HG02571 (cell line): Measurements from ENCODE around the gene IFT43.

Source experiments
- ATAC-seq: cut with Tn5 transposase; IDR thresholded peaks from one replicate; pipeline ENCODE4 v1.9.1; 2021; ENCODE audit warnings: mild to moderate bottlenecking, moderate library complexity; ENCODE audit not compliant: unreplicated experiment

Gene IFT43

DNA sequence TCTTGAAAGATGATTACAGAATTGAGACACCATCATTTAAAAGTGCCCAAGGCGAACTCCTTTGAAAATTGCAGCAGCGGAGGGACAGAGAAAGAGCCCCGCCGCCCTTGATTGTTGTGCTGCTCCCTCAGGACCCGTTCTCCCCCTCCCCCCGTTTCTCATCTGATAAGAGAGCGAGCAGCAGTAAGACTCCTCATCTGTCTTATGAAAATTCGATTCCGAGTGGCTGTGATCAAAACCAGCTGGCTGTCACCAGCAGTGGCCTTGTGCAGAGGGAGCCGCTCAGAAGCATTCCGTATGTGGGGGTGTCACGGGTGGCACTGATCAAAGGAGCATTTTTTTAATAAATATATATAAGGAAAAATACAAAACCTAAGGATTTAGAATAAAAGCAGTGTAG is 88.2 kb downstream of the IFT43 start:
- ATAC-seq, result no peak

DNA sequence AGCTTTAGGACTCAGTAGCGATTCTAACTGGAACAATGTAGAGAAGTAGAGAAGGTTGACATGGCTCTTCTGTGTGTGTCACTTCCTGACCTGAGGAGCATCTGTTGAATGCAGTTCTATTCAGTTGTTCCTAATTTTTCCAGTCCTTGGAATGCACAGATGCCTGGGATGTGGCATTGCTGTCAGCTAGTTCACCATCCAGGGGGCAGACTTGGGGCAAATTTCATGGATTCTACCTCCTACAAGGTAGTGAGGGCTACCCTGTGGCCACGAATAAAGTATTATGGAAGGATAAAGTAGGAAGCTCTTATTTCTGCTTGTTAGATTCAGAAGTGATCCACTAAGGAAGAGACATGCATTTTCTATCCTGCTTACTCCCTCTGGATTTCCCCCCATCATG is 91.8 kb downstream of the IFT43 start:
- ATAC-seq, result no peak

- ATAC-seq, result no peak
Measured at GRCh38 chr14:76078501-76078900, 92.9 kb downstream of the IFT43 start.

DNA sequence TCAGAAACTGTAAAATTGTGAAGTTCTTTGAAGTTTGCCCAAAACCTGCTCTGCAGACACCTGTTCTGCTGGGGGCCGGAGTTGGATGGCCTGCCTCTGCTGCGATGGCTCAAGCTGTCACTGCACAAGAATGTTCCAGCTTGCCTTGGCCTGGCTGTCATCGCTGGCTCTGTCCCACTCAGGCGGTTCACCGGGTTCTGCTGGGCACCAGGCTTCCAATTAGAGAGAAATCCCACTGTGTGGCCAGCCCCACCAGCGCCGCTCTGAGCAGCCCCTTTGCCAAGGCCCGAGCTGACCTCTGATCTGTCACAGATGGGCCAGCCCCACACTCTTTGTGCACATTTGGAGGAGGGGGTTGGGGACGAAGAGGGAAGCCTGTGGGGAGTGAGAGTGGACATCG is 94.5 kb downstream of the IFT43 start:
- no peak for ATAC-seq

DNA sequence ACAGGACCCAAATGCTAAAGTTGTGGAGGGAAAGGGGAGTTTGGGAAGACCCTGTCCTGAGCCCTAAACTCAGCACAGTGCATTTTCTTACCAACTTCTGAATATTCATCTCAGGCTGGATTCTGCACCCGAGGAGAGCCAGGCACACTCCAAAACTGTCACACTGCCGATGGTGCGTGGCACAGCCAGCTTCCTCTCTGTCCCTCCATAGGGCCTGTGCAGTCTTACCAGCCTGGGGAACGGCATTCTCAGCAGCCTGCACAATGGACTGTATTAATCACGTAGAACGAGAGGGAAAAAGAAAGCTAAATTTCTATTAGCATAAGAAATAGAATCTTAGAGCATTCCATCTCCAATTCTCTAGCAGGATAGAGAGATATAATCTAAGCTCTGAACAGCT is 94.9 kb downstream of the IFT43 start:
- ATAC-seq, result no peak

GRCh38 chr14:76081642-76082041 is 96.1 kb downstream of the IFT43 start:
- no peak for ATAC-seq

- no peak for ATAC-seq
Measured at GRCh38 chr14:76083796-76084765, 98.5 kb downstream of the IFT43 start.

- ATAC-seq, result no peak
Measured at GRCh38 chr14:76085358-76085757, 99.8 kb downstream of the IFT43 start.

DNA sequence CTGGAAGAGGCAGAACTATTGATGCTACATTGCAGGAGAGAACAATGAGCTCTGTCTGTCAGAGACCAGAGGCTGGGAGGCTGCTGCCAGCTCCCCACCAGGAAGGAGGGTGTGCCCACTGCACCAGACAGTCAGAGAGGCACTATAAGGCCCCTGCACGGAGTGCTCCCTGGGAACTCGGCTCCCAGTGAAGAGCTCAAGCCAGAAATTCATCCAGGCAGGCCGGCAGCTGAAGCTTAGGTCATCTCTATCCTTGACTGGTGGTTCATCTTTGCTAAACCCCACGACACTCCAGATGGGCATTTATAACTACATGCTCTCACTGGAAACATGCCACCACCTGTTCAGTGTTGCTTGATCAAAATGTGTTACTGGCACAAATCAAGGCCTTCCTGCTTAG is 101.1 kb downstream of the IFT43 start:
- no peak for ATAC-seq

DNA sequence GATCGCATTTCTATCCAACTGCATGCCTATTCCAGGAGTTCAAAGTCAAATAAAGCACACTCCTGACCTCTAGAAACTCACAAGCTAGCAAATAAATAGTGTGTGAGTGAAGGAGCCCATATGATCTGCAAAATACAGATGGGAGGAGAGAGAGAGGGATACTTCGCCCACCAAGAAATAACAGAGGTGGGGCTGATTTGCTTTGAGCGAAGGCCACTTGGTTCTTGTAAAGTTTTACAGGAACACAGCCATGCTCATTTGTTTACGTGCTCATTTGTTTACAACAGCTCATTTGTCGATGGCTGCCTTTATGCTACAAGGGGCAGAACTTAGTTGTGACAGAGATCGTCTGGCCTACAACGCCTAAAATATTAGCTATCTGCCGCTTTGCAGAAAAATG is 102.8 kb downstream of the IFT43 start:
- ATAC-seq, result no peak

DNA sequence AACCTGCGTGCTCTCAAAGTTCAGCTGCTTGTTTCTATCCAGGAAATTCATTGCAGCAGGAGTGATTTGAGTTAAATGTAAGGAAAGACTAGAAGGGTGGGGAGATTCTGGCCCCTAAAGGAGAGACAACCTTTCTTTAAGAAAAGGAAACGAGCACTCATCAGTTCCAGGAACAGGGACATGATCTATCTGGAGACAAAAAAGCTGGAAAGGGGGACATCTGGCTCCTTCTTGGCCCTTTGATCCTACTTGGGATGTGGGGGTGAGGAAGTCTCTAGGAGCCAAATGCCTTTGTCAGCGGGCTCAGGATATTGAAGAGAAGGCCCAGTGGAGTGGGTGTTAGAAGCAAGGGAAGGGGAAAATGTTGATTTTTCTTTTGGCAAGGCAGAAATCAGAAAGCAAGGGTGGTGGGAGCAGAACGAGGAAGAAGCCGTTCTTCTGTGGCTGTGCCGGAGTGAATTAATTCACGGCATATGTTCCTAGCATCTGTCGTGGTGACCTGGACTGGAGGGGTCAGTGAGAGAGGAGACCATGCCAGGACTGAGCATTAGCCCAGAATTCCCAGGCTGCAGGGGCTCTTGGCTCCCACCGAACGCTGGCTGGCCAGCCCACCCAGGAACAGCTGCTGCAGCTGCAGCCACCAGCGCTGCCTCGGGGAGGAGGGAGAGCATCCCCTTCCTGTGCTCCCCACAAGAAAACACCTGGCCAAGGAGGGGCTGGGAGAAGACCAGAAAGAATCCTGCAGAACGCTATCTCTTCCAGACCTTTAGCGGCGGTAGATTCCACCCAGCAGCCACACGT is 103.4 kb downstream of the IFT43 start:
- no peak for ATAC-seq

DNA sequence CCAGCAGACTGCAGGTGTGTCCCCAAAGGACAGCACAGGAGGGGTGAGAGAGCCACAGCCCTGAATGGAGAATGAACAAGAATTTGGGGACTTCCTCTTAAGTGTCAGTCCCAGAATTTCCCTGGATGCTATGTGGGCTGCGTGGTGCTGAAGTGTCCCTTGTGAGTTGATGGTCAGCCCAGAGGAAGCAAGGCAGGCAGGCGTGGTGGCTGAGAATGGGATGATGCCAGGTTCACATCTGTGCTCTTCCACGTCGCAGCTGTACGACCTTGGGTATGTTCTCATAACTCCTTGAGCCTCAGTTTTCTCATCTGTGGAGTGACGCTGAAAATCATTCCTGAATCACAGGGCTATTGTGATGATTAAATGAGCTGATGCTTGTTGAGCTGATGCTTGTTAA is 104.0 kb downstream of the IFT43 start:
- no peak for ATAC-seq

DNA sequence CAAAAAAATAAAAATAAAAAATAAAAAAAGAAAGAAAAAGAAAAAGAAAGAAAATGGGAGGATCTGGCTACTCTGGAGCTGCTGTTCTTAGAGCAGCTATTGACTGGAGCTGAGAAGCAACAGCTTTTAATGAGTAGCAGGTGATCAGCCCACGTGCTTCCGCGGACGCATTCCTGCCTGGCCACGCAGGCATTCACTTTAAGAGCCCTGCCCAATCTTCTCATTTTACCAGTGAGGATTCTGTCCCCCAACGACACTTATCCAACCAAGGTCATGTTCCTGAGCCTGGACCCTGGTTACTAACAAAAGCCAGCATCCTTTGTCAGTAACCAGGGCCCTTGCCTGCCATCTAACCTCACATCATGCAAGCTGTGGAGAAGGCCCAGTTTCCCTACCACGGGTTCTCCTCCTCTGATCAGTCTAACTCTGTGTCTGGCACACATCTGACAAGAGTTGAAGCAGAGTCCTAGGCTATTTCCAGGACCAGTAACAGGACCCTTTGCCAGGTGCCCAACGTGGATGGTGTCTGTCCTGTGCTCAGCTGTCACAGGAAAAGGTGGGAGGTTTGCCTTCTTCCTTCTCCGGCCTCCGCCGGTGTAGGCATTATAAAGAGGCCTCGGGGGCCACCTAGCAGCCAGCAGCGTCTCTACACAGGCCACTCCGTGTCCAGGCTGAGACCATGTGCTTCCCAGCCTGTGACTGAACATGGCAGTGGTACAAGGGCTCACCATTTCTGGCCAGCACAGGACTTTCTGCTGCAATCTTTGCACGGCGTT is 105.2 kb downstream of the IFT43 start:
- ATAC-seq, result no peak

- ATAC-seq, result no peak
Measured at GRCh38 chr14:76093077-76093476, 107.5 kb downstream of the IFT43 start.

DNA sequence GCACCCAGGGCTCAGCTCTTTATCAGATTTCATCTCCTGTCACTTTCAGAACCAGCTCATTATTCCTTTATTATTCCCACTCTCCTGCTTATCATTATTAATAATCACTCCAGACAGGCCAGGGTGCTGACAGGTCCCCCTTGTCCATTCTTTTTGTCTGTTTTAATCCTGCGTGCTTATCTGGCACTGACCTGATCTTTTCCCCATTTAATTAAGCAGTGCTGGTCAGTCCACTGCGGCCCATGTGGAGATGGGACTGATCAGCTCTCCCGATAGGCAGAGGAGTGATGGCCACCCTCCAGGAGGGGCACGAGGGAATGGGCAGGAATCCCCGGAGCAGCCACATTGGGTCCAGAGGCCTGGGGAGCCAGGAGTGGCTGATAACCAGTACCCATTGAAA is 110.7 kb downstream of the IFT43 start:
- ATAC-seq, result no peak

DNA sequence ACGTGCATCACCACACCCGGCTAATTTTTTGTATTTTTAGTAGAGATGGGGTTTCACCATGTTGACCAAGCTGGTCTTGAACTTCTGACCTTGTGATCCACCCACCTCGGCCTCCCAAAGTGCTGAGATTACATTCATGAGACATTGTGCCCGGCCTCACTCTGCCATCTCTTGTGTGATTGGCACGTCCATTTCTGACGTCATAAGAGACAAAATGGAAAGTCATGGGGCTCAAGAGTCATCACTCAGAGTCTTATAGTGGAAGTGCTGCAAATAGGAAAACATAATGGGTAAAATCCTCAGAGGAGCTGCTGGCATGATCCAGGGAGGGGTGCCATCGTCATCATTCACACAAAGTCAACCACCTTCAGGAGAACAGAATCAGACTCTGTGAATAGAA is 112.0 kb downstream of the IFT43 start:
- no peak for ATAC-seq

- ATAC-seq, result no peak
Measured at GRCh38 chr14:76098047-76098446, 112.5 kb downstream of the IFT43 start.

DNA sequence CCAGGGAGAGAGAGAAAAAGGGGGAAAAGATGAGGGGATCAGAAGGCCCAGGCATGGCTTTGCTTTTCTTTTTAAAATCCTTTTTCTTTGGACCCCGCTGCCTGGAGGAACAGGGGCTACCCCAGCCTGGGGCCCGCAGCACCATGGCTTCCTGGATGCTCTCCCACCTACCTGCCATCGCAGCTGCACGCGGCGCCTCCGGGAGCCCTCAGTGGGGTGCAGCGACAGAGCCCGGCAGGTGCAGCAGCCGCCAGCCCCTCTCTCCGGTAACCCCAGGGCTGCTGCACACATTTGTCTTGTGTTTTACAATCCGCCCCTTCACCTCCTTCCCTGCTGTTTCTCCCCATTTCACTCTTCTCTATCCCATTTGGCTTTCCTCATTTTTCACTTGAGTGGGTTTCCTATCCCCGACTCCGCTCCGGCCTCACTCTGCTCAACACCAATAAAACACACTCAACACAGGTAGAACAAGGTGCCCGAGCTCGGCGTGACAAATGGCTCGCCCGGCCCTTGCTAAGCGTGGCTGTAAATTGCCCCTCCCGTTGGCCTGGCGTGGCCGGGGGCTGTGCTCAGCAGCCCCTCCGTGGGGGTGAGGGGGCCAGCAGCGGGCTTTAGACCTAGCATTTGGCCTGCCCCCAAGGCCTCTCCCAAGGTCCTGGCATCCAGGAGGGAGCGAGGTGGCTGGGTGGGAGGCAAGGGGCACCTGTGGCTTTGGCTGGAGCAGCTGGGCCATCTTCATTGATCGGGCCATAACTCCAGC is 113.5 kb downstream of the IFT43 start:
- ATAC-seq, result no peak

- ATAC-seq, result no peak
Measured at GRCh38 chr14:76100236-76100635, 114.7 kb downstream of the IFT43 start.
